K562 (cell line): ENCODE data around the gene GBA3. TPM values are rescaled to one million over a fixed set of nuclear protein-coding genes. Genes with fewer than 3 reads are reported as not detected.

ENCODE experiments used
- ATAC-seq: fragments of 200-7000 bp; cut with Tn5 transposase; 3 replicates; pipeline ENCODE4 v1.9.1; 2020; ENCODE audit warnings: moderate library complexity
- BruUV-seq: library from RNA; stranded (reverse); fragments of 400-500 nt; replicated peaks from 2 replicates; lab custom pipeline; 2021; lab: Mats Ljungman, UMichigan
- CTCF ChIA-PET: fragments of 300-600 bp; formaldehyde crosslinking; extraction: SDS; loops from one replicate; lab custom pipeline; 2021; ENCODE audit warnings: low intra/inter-chr PET ratio; lab: Yijun Ruan, JAX
- POLR2A ChIA-PET: fragments of 300-600, 350-650 bp; sonication (Branson Sonifier 250); formaldehyde crosslinking; extraction: SDS; loops from one replicate; lab custom pipeline; 2021; ENCODE audit warnings: antibody characterized with exemption, inconsistent platforms; lab: Yijun Ruan, JAX
- DNase-seq, 4 experiments: peaks; one replicate each; pipeline versions ENCODE4 v3.0.0 to v3.0.0-alpha.2; 2011 to 2018; ENCODE audit warnings: low spot score in 3 of 4, mixed read lengths in 3 of 4; ENCODE audit errors: extremely low read depth in 1 of 4
- FAIRE-seq: peaks from 2 replicates; lab custom pipeline; 2011; peaks lifted over from hg19 to GRCh38; lab: Jason Lieb, UNC
- H2AFZ ChIP-seq: 2 replicates; pipeline ENCODE4 v1.6.0; 2011; ENCODE audit warnings: low read depth, low read length, control low read depth, inconsistent platforms
- H3K27ac ChIP-seq: fragments of 200-600 bp; 3 replicates; pipeline ENCODE4 v1.8.0; 2011; ENCODE audit warnings: low read depth, mild to moderate bottlenecking, control low read depth, inconsistent platforms, low read length, moderate library complexity, mixed read lengths; ENCODE audit errors: extremely low read depth
- H3K27me3 ChIP-seq, 2 experiments: fragments of 300-600 bp in 1 of 2; 2 replicates in 1 of 2; 3 replicates in 1 of 2; pipeline versions ENCODE4 v1.6.0 to v1.8.0; 2011; ENCODE audit warnings: inconsistent platforms in 2 of 2, low read length in 2 of 2, mild to moderate bottlenecking in 1 of 2, mixed read lengths in 1 of 2, moderate library complexity in 1 of 2; ENCODE audit not compliant: control insufficient read depth in 2 of 2, insufficient read depth in 2 of 2
- H3K36me3 ChIP-seq: fragments of 300-600 bp; 3 replicates; pipeline ENCODE4 v1.8.0; 2011; ENCODE audit warnings: mild to moderate bottlenecking, low read length, inconsistent platforms; ENCODE audit not compliant: control insufficient read depth, insufficient read depth
- H3K4me1 ChIP-seq, 2 experiments: fragments of 200-600 bp in 1 of 2; replicated peaks in 1 of 2; 2 replicates in 1 of 2; 3 replicates in 1 of 2; pipeline versions ENCODE4 v1.5.1 to v1.8.0; 2011; ENCODE audit warnings: inconsistent platforms in 2 of 2, low read length in 2 of 2, mild to moderate bottlenecking in 1 of 2, mixed read lengths in 1 of 2, moderate library complexity in 1 of 2; ENCODE audit not compliant: control insufficient read depth in 2 of 2, insufficient read depth in 2 of 2
- H3K4me2 ChIP-seq: 2 replicates; pipeline ENCODE4 v1.6.1; 2011; ENCODE audit warnings: low read length, control low read depth, inconsistent platforms, mixed read lengths; ENCODE audit not compliant: insufficient read depth
- H3K4me3 ChIP-seq: fragments of 200-600 bp; sonication (generic), shearing (Covaris generic); 2 replicates; pipeline ENCODE4 v1.5.1; 2016; ENCODE audit warnings: control low read depth, inconsistent platforms
- H3K79me2 ChIP-seq: fragments of 200-600 bp; 3 replicates; pipeline ENCODE4 v1.8.0; 2011; ENCODE audit warnings: low read length, inconsistent platforms; ENCODE audit not compliant: control insufficient read depth, insufficient read depth
- H3K9ac ChIP-seq, 2 experiments: 2 replicates each; pipeline versions ENCODE4 v1.6.0 to v1.6.1; 2011; ENCODE audit warnings: low read depth in 2 of 2, low read length in 2 of 2, control low read depth in 1 of 2, inconsistent platforms in 1 of 2, mild to moderate bottlenecking in 1 of 2, mixed read lengths in 1 of 2; ENCODE audit not compliant: insufficient read depth in 1 of 2
- H3K9me1 ChIP-seq: one replicate; pipeline ENCODE4 v1.6.0; 2011; ENCODE audit warnings: inconsistent platforms, mild to moderate bottlenecking, low read length, moderate library complexity; ENCODE audit not compliant: control insufficient read depth, insufficient read depth
- H3K9me3 ChIP-seq: replicated peaks from 2 replicates; pipeline ENCODE4 v1.5.1; 2011; ENCODE audit warnings: low read depth, low read length, inconsistent platforms; ENCODE audit not compliant: control insufficient read depth, insufficient read depth
- H4K20me1 ChIP-seq: replicated peaks from 2 replicates; pipeline ENCODE4 v1.6.1; 2011; ENCODE audit warnings: low read length, inconsistent platforms, mixed read lengths; ENCODE audit not compliant: control insufficient read depth, insufficient read depth
- CREBBP ChIP-seq: IDR thresholded peaks from one replicate; pipeline ENCODE4 v1.6.1; 2012; ENCODE audit warnings: low read depth, mild to moderate bottlenecking, control low read depth, inconsistent platforms, low read length
- KDM5B ChIP-seq: fragments of 200-600 bp; sonication (generic); IDR thresholded peaks from 2 replicates; pipeline ENCODE4 v1.6.1; 2012; ENCODE audit warnings: low read depth, mild to moderate bottlenecking, moderate library complexity, low read length, control low read depth, inconsistent platforms; ENCODE audit not compliant: insufficient replicate concordance
- MAFG ChIP-seq: fragments of 450-650 bp; conservative IDR thresholded peaks from 2 replicates; pipeline ENCODE4 v1.6.1; 2016; ENCODE audit warnings: missing genetic modification characterization, missing compliant biosample characterization
- MCM7 ChIP-seq, 2 experiments: fragments of 450-650 bp; IDR thresholded peaks; 2 replicates each; pipeline ENCODE4 v1.6.1; 2016 to 2018
- MYC ChIP-seq, 2 experiments: fragments of 250-450 bp in 1 of 2; sonication (Bioruptor Pico) in 1 of 2; IDR thresholded peaks; 2 replicates each; pipeline versions ENCODE4 v1.5.1 to v1.6.1; 2012 to 2021; ENCODE audit warnings: low read depth in 2 of 2, borderline replicate concordance in 1 of 2, improper control_type of control experiment in 1 of 2, low read length in 1 of 2, mild to moderate bottlenecking in 1 of 2, moderate library complexity in 1 of 2
- PRMT5 ChIP-seq: sonication (generic); formaldehyde crosslinking; IDR thresholded peaks from 2 replicates; pipeline ENCODE4 v1.5.0; 2020; ENCODE audit warnings: missing genetic modification reagents
- RBM39 ChIP-seq: fragments of 200-400 bp; formaldehyde crosslinking; optimal IDR thresholded peaks from 2 replicates; pipeline ENCODE3; 2018; ENCODE audit warnings: low read depth, low read length
- STAT6 ChIP-seq: sonication (generic); formaldehyde crosslinking; IDR thresholded peaks from 2 replicates; pipeline ENCODE4 v1.8.1; 2023; ENCODE audit warnings: mild to moderate bottlenecking, missing genetic modification reagents
- TCF15 ChIP-seq: fragments of 250-450 bp; sonication (Bioruptor Pico); IDR thresholded peaks from 2 replicates; pipeline ENCODE4 v1.8.0; 2022; ENCODE audit warnings: moderate library complexity, mild to moderate bottlenecking, inconsistent platforms
- THAP12 ChIP-seq: fragments of 250-450 bp; sonication (Bioruptor Pico); IDR thresholded peaks from 2 replicates; pipeline ENCODE4 v1.9.0; 2021; ENCODE audit warnings: mild to moderate bottlenecking, inconsistent platforms
- ZBTB2 ChIP-seq: fragments of 450-650 bp; IDR thresholded peaks from 2 replicates; pipeline ENCODE4 v1.6.1; 2016; ENCODE audit warnings: antibody characterized with exemption
- ZEB2 ChIP-seq: fragments of 450-650 bp; IDR thresholded peaks from 2 replicates; pipeline ENCODE4 v1.6.1; 2016
- ZNF12 ChIP-seq: sonication (generic); formaldehyde crosslinking; IDR thresholded peaks from 2 replicates; pipeline ENCODE4 v1.4.0; 2020; ENCODE audit warnings: mild to moderate bottlenecking, missing genetic modification reagents
- ZNF174 ChIP-seq: fragments of 250-450 bp; sonication (Bioruptor Pico); IDR thresholded peaks from 2 replicates; pipeline ENCODE4 v1.4.0; 2020; ENCODE audit warnings: mild to moderate bottlenecking
- ZNF311 ChIP-seq: fragments of 250-450 bp; sonication (Bioruptor Pico); IDR thresholded peaks from 2 replicates; pipeline ENCODE4 v1.4.0; 2020; ENCODE audit warnings: mild to moderate bottlenecking, moderate library complexity
- ZNF551 ChIP-seq: fragments of 250-450 bp; sonication (Bioruptor Pico); IDR thresholded peaks from 2 replicates; pipeline ENCODE4 v1.5.0; 2021; ENCODE audit warnings: mild to moderate bottlenecking, moderate library complexity
- WGBS: fragments of 100-300 bp; shearing (Covaris generic); methylation state at CpG from one replicate; pipeline ENCODE4 v1.1.6; 2016; ENCODE audit warnings: low coverage, mixed read lengths; ENCODE audit not compliant: insufficient coverage; ENCODE audit errors: missing lambda C conversion rate; 5-methylcytosine and 5-hydroxymethylcytosine counted together
- in situ Hi-C: fragments of 300-500 bp; cut with MboI; formaldehyde crosslinking; loops from 4 replicates; pipeline ENCODE4 v1.15.0; 2018; ENCODE audit warnings: inconsistent platforms, mixed read lengths
- intact Hi-C: fragments of 100-400 bp; cut with micrococcal nuclease; formaldehyde crosslinking; loops from 2 replicates; pipeline ENCODE4 v1.14.2; 2022
- polyA plus RNA-seq, 8 experiments: library from polyadenylated mRNA; depleted of rRNA in 4 of 8; stranded (reverse) in 5 of 8; unstranded in 3 of 8; fragments of >200 nt; fragmentation: Nextera tagmentation in 2 of 8; fragmentation: Illumina TruSeq in 1 of 8; extraction: Ambion mirVana in 2 of 8; extraction: Trizol in 1 of 8; gene quantifications; 2 replicates each; pipeline versions ENCODE4 v1.2.1 to v1.2.3, GENCODE V29; 2011 to 2014; ENCODE audit warnings: inconsistent platforms in 1 of 8, missing spikeins in 1 of 8
- total RNA-seq, 7 experiments: library from RNA; depleted of rRNA in 6 of 7; stranded (reverse); fragments of >200 nt in 6 of 7; fragmentation: Illumina TruSeq in 2 of 7; extraction: Trizol in 2 of 7; gene quantifications; 2 replicates each; pipeline versions ENCODE4 v1.2.1 to v1.2.3, GENCODE V29; 2011 to 2021; ENCODE audit warnings: low replicate concordance in 1 of 7

Gene GBA3
- total and polyA plus RNA-seq, 9 of the 15 experiments (the other 6 are each of a cell fraction or from before 2014, with no cell fraction given) = 0.13 to 0.75 (median 0.40) TPM; not detected in 1

- TF ChIP-seq THAP12 (CRISPR knock-in tag) = no peak
- TF ChIP-seq ZNF174 = no peak
- TF ChIP-seq ZNF311 = no peak
- TF ChIP-seq ZBTB2 = no peak
- TF ChIP-seq ZEB2 = no peak
- TF ChIP-seq MYC (IDR thresholded peaks at IDR 0.05; ENCODE audit: low read depth, low read length) = no peak
- TF ChIP-seq MYC (CRISPR knock-in tag; IDR thresholded peaks at IDR 0.05; ENCODE audit: borderline replicate concordance, low read depth) = no peak
- no peak for TF ChIP-seq ZNF12 (CRISPR knock-in tag)
- TF ChIP-seq PRMT5 (CRISPR knock-in tag) = no peak
Measured at GRCh38 chr4:22674700-22675099, 18.0 kb upstream of the GBA3 start (continued).

- H3K9me3 ChIP-seq = no peaks in the 10 kb centered on the region
- H3K4me2 ChIP-seq = no peak overlapping the region
- H4K20me1 ChIP-seq = no peaks in the 10 kb centered on the region
- no peak overlapping the region for H3K4me3 ChIP-seq
- no peaks in the 10 kb centered on the region for H3K27me3 ChIP-seq
- ATAC-seq (no peak), DNase-seq (no peak), FAIRE-seq (no peak)
- no TSS peak for BruUV-seq
- intact Hi-C loops (no loop called here), in situ Hi-C loops (no loop called here)
- ChIA-PET CTCF (no interaction called here), POLR2A (no interaction called here)
- no peak overlapping the region for H2AFZ ChIP-seq
- no peaks in the 10 kb centered on the region for H3K79me2 ChIP-seq
- H3K4me1 ChIP-seq = no peaks in the 10 kb centered on the region
- H3K9me1 ChIP-seq = no peaks in the 10 kb centered on the region
- no peaks in the 10 kb centered on the region for H3K36me3 ChIP-seq
- H3K27ac ChIP-seq = no peak overlapping the region
- 0% methylated on average over 1 of the region's 1 CpG for WGBS
- H3K9ac ChIP-seq = no peak overlapping the region
- TF ChIP-seq ZNF12 (CRISPR knock-in tag) (no peak), RBM39 (no peak), MAFG (tag) (no peak), CREBBP (no peak), STAT6 (no peak), MCM7 (IDR thresholded peaks at IDR 0.05) (no peak), TCF15 (CRISPR knock-in tag) (no peak), KDM5B (no peak), ZNF551 (CRISPR knock-in tag) (no peak)
Measured at GRCh38 chr4:22676063-22676462, 16.7 kb upstream of the GBA3 start.
